Left renal cortex interstitium (tissue), 4 donors: Measurements from ENCODE around the gene RBMS1. TPM values are rescaled to one million over a fixed set of nuclear protein-coding genes. Genes with fewer than 3 reads are reported as not detected.

Source experiments
- DNase-seq, 4 donors: peaks; one replicate each; pipeline ENCODE4 v3.0.0-alpha.2; 2013; ENCODE audit warnings: low read depth in 4 of 4, low spot score in 2 of 4, missing footprints in 1 of 4
- polyA plus RNA-seq, 4 donors: library from polyadenylated mRNA; unstranded; fragments of 120-200 nt; gene quantifications; one replicate each; pipeline ENCODE4 v1.2.1, GENCODE V29; 2013; ENCODE audit not compliant: insufficient read length in 4 of 4

Gene RBMS1
- polyA plus RNA-seq, 4 donors, result 112 to 160 (median 133) TPM

GRCh38 chr2:160310118-160310828 is 183.3 kb downstream of the RBMS1 start:
- DNase-seq, result no peak

GRCh38 chr2:160309585-160309984 is 184.0 kb downstream of the RBMS1 start:
- no peak for DNase-seq

- DNase-seq, result no peak
These were observed 184.7 kb downstream of the RBMS1 start for GRCh38 chr2:160308915-160309314.

DNA sequence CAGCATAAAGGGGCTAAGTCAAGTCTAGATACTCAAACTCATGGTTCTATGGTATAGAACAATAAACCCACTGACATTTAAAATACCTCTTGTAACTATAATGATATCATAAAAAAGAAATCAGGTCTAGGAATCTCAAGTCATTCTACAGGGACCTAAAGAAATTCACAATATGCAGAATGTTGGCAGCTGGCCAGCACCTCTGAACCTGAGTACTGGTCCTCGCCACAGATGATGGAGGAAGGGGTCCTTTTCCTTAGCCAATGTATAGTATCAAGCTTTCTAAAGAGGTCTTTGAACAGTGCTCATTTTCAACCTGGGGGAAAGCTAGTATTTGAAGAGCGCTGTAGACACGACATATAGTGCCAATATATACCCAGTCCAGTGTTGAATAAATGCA is 185.1 kb downstream of the RBMS1 start:
- DNase-seq, result no peak

DNA sequence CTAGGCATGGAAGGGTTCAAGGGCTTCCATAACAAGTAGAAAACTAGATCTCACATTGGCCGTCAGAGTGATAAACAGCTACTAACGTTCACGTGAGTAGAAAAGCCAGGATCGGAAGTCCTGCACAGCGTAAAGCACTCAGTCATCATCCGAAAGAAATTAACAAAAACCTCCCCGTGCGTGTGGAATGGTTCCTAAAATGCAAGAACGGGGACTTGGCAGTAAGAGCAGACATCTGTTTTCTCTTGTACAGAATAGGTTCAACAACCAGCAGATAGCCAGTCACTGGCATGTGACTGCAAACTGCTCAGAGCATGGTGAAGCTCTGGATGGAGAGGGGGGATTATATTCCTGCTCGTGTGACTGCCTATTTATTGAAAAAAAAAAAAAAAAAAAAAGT is 186.6 kb downstream of the RBMS1 start:
- DNase-seq, result no peak

DNA sequence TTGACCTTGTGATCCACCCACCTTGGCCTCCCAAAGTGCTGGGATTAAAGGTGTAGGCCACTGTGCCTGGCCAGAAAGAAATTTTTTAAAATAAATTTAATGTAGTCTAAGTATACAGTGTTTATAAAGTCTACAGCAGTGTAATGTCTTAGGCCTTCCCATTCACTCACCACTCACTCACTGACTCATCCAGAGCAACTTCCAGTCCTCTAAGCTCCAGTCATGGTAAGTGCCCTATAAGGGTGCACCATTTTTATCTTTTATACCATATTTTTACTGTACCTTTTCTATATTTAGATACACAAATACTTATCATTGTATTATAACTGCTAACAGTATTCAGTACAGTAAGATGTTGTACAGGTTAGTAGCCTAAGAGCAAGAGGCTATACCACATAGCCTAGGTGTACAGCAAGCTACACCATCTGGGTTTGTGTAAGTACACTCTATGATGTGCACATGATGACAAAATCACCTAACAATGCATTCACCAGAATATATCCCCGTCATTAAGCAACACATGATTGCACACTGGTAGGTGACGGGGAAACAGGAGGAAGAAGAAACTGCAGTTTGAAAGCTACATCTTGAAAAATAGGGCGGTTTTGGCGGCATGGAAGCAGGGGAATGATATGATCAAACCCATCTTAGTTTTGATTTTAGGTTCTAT is 188.4 kb downstream of the RBMS1 start:
- no peak for DNase-seq

GRCh38 chr2:160303527-160303926 is 190.1 kb downstream of the RBMS1 start:
- DNase-seq, result no peak

GRCh38 chr2:160303076-160303475 is 190.5 kb downstream of the RBMS1 start:
- DNase-seq, result no peak

DNA sequence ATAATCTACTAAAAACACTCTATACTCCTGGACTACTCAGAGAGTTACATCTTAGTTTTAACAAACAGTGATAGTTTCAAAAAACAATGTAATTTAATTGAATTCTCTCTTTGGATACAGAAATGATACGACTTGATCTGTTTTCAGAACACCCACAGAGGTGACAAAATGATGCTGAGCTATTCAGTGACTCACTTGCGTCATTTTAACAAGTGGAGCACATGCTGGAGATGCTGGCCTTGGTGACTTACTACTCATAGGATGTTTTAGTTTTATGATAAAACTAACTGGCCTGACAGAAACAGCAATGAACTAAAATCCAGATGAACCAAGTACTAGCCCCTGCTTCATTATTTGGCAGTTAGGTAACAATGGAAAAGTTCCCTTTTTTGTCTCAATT is 192.2 kb downstream of the RBMS1 start:
- no peak for DNase-seq

- DNase-seq, result no peak
These were observed 193.4 kb downstream of the RBMS1 start for GRCh38 chr2:160300203-160300602.

- DNase-seq, result no peak
These were observed 194.1 kb downstream of the RBMS1 start for GRCh38 chr2:160299540-160299939.

DNA sequence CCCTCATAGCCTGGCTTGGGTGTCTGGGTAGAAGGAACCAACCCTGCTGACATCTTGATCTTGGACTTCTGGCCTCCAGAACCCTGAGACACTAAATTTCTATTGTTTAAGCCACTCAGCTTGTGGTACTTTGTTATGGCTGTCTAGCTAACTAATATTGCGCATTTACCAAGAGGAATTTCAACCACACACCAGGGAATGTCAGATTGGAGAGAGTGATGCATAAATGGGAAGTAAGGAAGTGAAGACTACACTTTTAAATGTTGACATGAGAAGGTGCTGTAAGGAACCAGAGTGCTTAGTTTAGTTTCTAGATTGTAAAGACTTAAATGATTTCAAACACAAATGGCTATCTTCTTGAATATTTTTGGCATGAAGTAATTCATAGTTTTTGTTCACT is 194.6 kb downstream of the RBMS1 start:
- DNase-seq, result no peak

DNA sequence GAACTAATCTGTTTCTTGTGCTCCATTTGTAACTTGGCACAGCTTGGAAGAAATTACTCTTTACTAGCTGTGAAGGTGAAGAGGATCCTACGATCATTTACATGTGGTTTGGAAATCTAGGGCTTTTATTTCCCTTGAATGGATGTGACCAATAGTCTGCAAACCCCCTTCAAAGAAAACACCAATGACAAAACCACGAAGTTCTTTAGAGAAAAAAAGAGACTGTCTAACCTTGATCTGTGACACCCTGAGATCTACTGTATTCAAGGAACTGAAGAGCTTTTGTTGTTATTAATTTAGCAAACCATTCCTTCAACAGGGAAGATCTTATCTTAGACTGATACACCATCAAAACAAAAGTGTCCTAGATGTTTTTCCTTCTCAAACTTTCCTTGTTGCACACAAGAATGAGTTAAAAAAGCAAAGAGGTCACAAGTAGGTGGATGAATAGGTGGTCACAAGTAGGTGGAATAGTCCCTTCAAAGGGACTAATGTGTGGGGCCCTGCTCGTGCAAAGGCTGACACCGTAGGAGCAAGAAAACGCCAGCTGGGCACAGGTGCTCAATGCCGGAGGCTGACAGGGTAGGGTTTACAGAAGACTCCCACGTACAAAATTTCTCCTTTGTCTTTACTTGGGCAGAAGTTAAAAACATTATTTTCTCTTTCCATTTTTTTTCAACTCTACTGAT is 197.9 kb downstream of the RBMS1 start:
- no peak for DNase-seq

DNA sequence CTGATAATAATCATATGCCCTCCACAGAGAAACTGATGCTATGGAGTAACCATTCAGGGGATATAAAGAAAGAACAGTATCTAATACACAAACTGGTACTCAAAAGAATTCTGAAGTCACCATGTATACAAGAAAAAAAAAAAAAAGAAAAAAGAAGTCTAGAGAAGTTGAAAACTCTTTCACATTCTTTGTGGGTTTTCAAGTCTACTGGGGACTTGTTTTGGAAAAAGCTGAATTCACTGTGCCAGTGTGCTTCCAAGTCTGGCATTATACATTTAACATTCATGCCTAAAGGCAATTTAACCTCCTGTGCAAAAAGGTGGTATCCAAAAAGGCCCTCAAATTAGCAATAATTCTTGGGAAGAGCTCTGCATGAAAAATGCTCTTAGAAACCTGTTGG is 198.7 kb downstream of the RBMS1 start:
- DNase-seq, result no peak

DNA sequence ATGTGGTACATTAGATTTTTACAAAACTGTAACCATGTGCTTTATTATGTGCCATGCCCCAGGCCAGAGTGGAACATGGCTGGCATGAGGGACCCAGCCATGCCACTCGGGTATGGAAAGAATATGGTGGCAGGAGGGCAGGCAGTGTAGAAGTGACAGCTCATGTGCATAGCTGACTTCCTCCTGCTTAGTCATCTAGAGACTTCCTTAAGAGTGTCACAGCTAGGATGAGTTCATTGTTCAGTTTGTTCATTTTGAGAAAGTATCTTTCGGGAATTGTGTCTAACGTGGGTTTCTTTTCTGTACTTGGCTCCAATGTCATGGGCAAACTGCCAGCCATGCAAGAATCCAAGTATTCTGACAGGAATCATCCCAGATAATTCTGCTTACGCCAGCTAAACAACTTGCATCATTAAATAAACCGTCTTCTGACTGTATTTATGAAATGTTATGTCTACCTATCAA is 199.2 kb downstream of the RBMS1 start:
- no peak for DNase-seq

DNA sequence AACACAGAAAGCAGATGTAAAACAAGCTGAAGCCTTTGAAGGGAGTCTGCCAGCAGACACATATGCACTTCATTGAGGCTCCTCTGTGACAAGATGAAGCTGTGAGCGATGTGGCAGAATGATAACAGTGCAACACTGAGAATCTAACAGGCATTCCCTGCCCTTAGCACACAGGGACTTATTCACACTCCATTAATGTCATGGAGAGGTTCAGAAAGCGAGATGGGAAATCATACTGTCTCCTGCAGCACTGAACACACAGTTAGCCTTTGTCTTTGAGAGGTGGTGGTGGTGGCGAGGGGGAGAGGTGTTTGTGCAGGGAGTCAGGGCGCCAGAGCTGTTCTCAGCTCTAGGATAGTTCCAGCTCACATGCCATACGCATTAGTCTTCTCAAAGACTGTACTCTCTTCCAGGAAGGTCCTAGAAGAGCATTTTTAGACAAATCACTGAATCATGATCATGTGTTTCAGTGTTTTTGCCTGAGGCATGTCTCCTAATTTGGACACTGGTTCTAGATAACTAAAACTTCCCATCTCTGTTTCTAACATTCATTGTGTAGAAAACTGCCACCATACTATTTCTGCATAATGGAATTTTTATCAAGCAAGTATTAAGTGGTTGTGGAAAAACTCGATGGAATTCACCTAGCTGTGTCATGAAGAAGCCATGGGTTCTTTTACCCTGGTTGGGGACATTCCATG is 200.1 kb downstream of the RBMS1 start:
- no peak for DNase-seq

- DNase-seq, result no peak
These were observed 201.4 kb downstream of the RBMS1 start for GRCh38 chr2:160292225-160292624.

GRCh38 chr2:160291382-160291781 is 202.2 kb downstream of the RBMS1 start:
- DNase-seq, result no peak

- DNase-seq, result no peak
These were observed 203.0 kb downstream of the RBMS1 start for GRCh38 chr2:160290598-160290997.

DNA sequence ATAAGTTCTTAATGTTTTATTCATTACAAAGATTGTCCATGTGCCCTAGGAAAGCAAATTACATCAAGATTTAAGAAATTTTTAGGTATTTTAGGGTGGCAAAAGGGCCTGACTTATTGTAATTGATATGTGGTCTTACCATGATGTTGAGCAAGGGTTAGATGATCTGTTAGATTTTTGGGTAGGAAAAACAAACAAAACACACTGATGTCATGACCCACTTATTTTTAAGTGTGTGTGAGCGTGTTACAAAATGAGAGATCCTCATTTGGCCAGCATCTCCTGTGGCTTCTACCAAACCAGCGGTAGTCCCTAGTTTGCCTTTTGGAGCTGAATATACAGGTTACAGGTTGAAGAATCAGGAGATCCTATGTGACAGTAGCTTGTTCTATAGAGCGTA is 203.8 kb downstream of the RBMS1 start:
- no peak for DNase-seq

- DNase-seq, result no peak
These were observed 204.5 kb downstream of the RBMS1 start for GRCh38 chr2:160289126-160289525.
